NCI-H460 (cell line): ENCODE data around the gene GNG12. TPM values are rescaled to one million over a fixed set of nuclear protein-coding genes. Genes with fewer than 3 reads are reported as not detected.
A peak's percentile ranks its signal among the peaks of the same experiment; 100 is the strongest.
"Not testable (repeated sequence)": the region's sequence is repeated elsewhere in the genome, so short reads cannot be mapped to it uniquely, and the experiment has no call there.

Experiments used
- DNase-seq: peaks from one replicate; pipeline ENCODE4 v3.0.0-alpha.2; 2016; ENCODE audit warnings: low read depth; ENCODE audit errors: extremely low read depth
- total RNA-seq: library from RNA; depleted of rRNA; stranded (reverse); fragments of >200 nt; shearing (Covaris generic); gene quantifications from 2 replicates; pipeline ENCODE4 v1.2.3, GENCODE V29; 2014

Gene GNG12
- total RNA-seq, 1 experiment from 2014 or later = 267 TPM

- DNase-seq = no peak
These were observed 96.5 kb downstream of the GNG12 start for GRCh38 chr1:67736750-67737149.

GRCh38 chr1:67735806-67736627 lies 97.2 kb downstream of the GNG12 start:
- no peak for DNase-seq

- no peak for DNase-seq
These were observed 98.1 kb downstream of the GNG12 start for GRCh38 chr1:67735206-67735605.

DNA sequence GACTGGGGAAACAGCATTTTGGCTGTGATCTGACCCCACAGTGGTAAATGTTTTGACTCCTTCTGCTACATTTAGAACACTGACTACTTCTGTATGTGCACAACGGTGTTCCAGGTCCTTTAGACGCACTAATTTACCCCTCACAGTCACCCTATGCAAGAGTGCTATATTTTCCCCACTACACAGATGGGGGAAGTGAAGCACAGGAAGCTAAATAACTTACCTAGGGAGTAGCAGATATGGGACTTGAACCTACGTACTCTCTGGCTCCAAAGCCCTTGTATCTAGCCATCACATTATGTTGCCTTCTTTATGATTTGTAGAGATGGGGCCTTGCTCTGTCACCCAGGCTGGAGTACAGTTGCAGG lies 99.0 kb downstream of the GNG12 start:
- no peak for DNase-seq

DNA sequence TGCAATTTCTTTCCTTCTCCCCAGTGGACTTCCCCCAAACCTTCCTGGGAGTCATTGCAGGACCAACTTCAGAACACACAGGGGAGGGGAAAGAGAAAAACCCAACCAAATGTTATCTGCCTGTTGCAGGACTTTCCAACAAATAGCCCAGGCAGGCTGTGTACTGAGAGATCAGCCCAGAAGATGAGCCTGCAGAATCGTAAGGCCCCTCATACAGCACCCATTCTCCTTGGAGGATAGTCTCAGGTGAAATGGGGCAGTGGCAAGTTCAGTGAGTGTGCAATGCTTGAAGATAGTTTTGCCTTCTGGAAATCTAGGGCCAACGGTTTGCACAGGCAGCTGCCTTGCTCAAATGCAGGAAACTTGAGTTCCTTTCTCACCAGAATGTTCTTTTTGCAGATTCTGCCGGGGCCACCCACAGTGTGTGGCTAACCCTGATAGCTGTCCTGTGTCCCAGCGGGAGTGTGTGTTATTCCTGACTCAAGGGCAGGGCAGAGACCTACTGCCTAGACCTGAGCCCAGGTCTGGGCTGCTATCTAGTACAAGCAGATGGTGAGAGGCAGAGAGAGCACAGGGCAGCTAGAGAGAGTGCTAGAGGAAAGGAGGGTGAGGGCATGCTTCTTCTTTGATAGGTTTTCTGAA lies 99.5 kb downstream of the GNG12 start:
- DNase-seq = no peak

- no peak for DNase-seq
These were observed 100.5 kb downstream of the GNG12 start for GRCh38 chr1:67732750-67733151.

DNA sequence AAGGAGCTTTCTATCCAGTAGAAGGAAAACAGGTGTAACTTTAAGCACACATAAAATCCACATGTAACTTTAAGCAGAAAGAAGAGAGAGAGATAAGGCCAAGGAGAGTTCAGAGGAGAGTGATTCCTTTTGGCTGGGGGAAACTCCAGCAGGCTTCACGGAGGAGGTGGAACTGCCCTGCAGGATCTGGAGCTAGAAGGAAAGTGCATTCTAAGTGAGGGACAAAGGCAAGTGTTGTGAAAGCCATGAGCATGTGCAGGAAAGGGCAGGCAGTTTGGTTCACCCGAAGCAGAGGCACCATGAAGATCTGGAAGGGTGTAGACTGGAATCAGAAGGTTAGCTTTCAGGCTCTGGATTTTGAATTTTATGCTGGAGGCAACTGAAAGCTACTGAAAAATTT lies 101.9 kb downstream of the GNG12 start:
- DNase-seq = no peak

- DNase-seq = not testable (repeated sequence)
These were observed 103.0 kb downstream of the GNG12 start for GRCh38 chr1:67730312-67730711.

DNA sequence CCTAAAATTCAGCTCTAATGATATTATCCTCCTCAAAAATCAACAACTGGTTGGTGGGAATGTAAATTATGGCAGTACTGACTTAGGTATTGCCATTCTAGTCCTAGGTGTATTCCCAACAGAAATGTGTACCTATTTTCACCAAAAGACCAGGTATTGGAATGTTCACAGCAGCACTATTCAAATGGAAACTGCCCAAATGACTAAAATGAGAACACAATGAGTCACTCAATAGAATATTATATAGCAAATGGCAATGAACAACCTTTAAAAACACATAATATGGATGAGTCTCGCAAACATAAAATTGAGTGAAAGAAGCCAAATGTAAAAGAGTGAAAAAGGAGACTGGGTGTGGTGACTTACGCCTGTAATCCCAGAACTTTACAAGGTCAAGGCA lies 103.4 kb downstream of the GNG12 start:
- no peak for DNase-seq

DNA sequence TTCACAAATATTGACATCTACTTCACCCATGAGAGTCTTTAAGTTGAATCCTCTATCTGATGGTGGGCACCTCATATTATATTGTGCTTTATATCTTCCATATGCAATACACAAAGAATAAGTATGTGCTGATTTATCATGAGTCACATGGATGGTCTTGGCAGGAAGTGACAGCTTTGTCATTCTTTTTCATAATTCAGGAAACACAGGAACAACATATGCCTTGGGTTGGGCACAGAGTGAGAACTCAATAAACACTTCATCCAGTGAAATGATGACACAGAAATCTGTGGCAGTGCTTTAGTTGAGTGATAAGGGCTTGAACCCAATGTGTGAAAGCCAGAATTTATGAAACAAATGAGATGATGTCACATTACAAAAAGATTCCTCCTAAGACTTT lies 107.0 kb downstream of the GNG12 start:
- no peak for DNase-seq

DNA sequence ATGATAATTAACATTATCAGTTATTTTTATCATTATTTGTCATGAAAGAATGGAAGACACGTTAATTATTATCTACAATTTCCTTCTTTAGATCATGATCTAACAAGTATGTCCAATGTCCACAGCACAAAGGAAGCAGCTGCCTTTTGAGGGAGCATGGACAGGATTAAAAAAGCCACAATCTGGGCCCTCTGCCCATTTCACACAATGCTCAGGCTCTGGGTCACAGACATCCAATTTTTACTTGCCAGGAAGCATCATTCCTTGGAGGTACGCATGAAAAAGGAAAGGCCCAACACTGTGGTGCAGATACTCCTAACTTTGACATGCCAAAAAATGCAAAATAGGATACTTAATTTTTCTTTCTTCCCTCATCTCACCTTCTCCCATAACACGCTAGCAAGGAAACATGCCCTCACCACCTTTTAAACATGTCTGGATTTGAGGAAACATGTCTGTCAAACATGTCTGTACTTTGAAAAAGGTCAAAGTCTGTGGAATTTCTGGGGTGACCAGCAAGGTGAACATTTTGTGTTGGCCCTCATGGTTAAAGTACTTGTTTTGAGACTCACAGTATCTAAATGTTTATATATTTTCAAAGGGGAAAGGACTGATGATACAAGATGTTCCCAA lies 108.2 kb downstream of the GNG12 start:
- DNase-seq = no peak

DNA sequence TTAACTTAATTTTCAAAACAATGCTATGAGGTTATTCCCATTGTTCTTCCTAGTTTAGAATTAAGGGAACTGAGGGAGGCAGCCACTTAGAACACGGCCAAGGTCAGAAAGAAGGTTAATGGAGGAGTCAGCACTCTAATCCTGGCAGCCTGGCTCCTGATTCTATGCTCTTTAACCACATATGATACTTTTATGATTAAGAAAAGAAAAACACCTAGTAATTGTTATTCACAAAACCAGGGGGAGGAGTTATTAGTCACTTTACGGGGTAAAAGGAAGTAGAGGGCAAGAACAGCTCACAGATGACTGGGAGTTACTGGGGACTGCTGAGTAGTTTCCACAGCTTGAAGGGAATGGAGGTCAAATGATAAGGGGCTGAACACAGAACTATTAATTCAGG lies 109.6 kb downstream of the GNG12 start:
- no peak for DNase-seq

- DNase-seq = no peak
These were observed 110.1 kb downstream of the GNG12 start for GRCh38 chr1:67723126-67723525.

DNA sequence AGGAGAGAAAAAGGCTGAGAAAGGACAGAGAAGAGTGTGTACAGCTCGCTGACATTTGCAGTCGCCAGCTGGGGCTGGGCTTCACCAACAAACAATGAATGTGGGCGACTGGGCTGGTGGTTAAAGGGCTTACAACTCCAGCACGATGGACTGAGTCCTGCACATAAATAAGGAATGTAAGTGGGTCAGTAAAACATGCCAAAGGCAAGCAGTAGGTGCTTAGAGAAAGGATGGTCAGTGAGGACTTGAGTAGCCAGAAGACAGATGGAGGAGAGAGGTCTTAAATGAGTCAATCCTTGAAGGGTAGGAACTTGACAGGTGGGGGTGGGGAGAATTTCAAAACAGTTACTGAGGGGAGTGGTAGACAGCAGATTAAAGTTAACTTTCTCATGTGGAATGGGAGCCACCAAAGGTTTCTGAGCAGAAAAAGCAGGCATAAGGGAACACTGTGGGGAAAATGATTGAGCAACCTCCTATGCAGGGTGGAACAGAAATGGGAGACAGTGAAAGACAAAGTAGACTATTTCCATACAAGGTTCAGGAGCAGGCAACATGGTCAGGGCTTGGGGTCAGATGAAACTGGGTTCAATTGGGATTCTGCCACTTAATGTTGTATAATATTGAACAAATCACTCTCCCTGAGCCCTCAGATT lies 110.8 kb downstream of the GNG12 start:
- DNase-seq = no peak

GRCh38 chr1:67721650-67722291 lies 111.5 kb downstream of the GNG12 start:
- no peak for DNase-seq

GRCh38 chr1:67721112-67721511 lies 112.2 kb downstream of the GNG12 start:
- DNase-seq = no peak

DNA sequence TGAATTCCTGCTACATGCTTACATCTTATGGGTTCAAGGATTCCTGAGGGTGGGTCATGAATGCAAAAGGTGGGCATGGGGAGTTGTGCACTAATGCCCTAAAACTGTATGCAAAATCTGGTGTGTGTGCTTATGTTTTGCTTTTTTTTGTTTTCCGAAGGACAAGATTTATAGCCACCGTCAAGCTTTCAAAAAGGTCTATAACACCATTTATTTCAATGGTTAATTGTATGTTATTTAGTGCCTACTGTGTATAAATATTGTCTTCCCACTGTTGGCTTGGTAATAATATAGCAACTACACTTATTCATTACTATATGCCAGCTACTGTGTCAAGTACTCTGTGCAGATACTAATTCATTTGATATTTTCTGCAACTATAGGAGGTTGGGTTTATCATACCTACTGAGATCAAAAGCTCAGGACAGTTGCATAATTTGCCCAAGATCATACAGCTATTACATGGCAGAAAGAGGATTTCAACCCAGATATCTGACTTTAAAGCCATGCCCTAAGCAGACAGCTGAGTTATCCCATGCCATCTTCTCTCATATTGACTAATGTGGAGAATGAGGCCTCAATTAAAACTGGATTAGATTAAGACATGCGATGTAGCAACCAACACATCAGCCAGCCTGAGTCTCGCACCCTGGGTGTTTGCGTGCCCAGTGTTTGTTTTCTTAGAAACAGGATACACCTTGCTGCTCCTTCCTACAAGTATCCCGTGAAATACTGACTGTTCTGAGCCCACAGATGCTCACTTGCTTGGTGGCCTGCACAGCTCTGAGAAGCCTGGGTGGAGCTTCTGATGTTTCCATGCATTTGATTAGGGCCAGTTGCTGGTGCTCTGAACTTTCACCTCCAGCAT lies 113.7 kb downstream of the GNG12 start:
- no peak for DNase-seq

- no peak for DNase-seq
These were observed 115.4 kb downstream of the GNG12 start for GRCh38 chr1:67717876-67718275.

DNA sequence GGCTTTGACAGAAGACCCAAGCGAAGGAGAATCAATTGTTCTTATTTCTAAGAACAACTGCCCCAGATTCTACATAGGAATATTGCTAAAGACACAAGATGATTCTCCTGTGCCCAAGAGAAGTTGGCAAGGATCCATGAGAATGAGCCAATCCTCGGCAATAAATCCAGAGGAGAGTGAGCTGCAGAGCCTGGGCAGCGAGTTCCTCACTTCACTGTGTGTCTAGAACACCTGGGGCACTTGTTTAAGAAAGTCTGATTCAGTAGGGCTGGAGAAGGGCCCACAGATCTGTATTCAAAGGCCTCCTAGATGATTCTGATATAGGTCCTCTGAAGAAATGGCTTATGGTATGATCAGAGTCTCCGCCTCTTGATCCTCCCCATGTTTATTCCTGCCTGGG lies 116.5 kb downstream of the GNG12 start:
- peak; percentile 71 for DNase-seq

GRCh38 chr1:67715819-67716218 lies 117.4 kb downstream of the GNG12 start:
- DNase-seq = no peak
